Measurements from ENCODE around the gene MTCL3.

DNA sequence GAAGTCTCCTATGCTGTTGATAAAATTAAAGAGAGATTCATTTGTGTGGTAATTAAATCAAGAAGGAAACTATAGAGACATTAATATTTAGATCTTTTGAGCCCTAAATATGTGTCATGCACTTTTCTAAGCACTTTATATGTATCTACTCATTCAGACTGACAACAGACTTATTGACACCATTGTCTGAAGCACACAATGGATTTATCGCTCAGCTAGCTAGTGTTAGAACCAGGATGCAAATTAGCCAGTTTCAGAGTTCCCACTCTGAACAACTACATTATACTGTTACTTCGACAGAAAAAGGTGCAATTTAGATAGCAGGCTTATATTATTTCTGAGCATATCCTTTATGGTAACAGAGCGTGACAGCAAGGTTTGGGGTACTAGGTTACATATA is 32.2 kb downstream of the MTCL3 start:
- TF ChIP-seq, protein P1, sequence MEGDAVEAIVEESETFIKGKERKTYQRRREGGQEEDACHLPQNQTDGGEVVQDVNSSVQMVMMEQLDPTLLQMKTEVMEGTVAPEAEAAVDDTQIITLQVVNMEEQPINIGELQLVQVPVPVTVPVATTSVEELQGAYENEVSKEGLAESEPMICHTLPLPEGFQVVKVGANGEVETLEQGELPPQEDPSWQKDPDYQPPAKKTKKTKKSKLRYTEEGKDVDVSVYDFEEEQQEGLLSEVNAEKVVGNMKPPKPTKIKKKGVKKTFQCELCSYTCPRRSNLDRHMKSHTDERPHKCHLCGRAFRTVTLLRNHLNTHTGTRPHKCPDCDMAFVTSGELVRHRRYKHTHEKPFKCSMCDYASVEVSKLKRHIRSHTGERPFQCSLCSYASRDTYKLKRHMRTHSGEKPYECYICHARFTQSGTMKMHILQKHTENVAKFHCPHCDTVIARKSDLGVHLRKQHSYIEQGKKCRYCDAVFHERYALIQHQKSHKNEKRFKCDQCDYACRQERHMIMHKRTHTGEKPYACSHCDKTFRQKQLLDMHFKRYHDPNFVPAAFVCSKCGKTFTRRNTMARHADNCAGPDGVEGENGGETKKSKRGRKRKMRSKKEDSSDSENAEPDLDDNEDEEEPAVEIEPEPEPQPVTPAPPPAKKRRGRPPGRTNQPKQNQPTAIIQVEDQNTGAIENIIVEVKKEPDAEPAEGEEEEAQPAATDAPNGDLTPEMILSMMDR (optimal IDR thresholded peaks at IDR 0.05 in 1 of 3, IDR thresholded peaks at IDR 0.05 in 1 of 3, conservative IDR thresholded peaks at IDR 0.05 in 1 of 3; ENCODE audit: extremely low read depth in 1 of 3, insufficient read depth in 2 of 3, low read length in 3 of 3) = no peak
- no peak for TF ChIP-seq EZH2 (IDR thresholded peaks at IDR 0.05; ENCODE audit: low read length)

Measured in keratinocyte (primary cell).